Endodermal cell (in vitro differentiated cells): Measurements from ENCODE around the gene FUZ. TPM values are rescaled to one million over a fixed set of nuclear protein-coding genes. Genes with fewer than 3 reads are reported as not detected.
"Not testable (repeated sequence)": the region's sequence is repeated elsewhere in the genome, so short reads cannot be mapped to it uniquely, and the experiment has no call there.

Experiments
- DNase-seq: peaks from one replicate; pipeline ENCODE4 v3.0.0-alpha.2; 2017
- H3K27ac ChIP-seq: 2 replicates; pipeline ENCODE4 v1.5.1; 2013; ENCODE audit warnings: mild to moderate bottlenecking, low read depth, low read length, moderate library complexity
- H3K27me3 ChIP-seq: 2 replicates; pipeline ENCODE4 v1.6.1; 2013; ENCODE audit warnings: mild to moderate bottlenecking, low read length, moderate library complexity; ENCODE audit not compliant: insufficient read depth, control insufficient read depth, poor library complexity, severe bottlenecking
- H3K36me3 ChIP-seq: 2 replicates; pipeline ENCODE4 v1.7.0; 2013; ENCODE audit warnings: mild to moderate bottlenecking, low read length, moderate library complexity; ENCODE audit not compliant: control insufficient read depth, insufficient read depth
- H3K4me1 ChIP-seq: one replicate; pipeline ENCODE4 v1.7.0; 2013; ENCODE audit warnings: low read length; ENCODE audit not compliant: control insufficient read depth, insufficient read depth
- H3K4me3 ChIP-seq: 2 replicates; pipeline ENCODE4 v1.5.1; 2013; ENCODE audit warnings: mild to moderate bottlenecking, low read length, moderate library complexity
- H3K9ac ChIP-seq: 2 replicates; pipeline ENCODE4 v1.6.1; 2013; ENCODE audit warnings: mild to moderate bottlenecking, low read length, moderate library complexity; ENCODE audit not compliant: poor library complexity, severe bottlenecking; ENCODE audit errors: extremely low read depth
- H3K9me3 ChIP-seq: 2 replicates; pipeline ENCODE4 v1.6.1; 2013; ENCODE audit warnings: mild to moderate bottlenecking, low read length, moderate library complexity; ENCODE audit not compliant: control insufficient read depth
- H3K27ac Mint-ChIP-seq: 2 replicates; pipeline ENCODE4 v1.8.0; 2020; ENCODE audit warnings: mixed read lengths
- H3K27me3 Mint-ChIP-seq: 2 replicates; pipeline ENCODE4 v1.8.0; 2021; ENCODE audit warnings: mild to moderate bottlenecking, mixed read lengths; ENCODE audit not compliant: insufficient read depth
- H3K36me3 Mint-ChIP-seq: 2 replicates; pipeline ENCODE4 v1.8.0; 2020; ENCODE audit warnings: low read depth, mixed read lengths
- H3K4me1 Mint-ChIP-seq: 2 replicates; pipeline ENCODE4 v1.8.0; 2020; ENCODE audit warnings: mixed read lengths
- H3K4me3 Mint-ChIP-seq: 2 replicates; pipeline ENCODE4 v1.8.0; 2020; ENCODE audit warnings: mild to moderate bottlenecking, moderate library complexity, mixed read lengths
- H3K9me3 Mint-ChIP-seq: 2 replicates; pipeline ENCODE4 v1.8.0; 2020; ENCODE audit warnings: mild to moderate bottlenecking, mixed read lengths
- CTCF ChIP-seq: fragments of 200-600 bp; sonication (generic); conservative IDR thresholded peaks from 2 replicates; pipeline ENCODE4 v1.5.0; 2021; ENCODE audit warnings: antibody characterized with exemption, mild to moderate bottlenecking
- WGBS, 2 experiments: methylation state at CpG; one replicate each; pipeline versions ENCODE4 v1.1.5 to v1.1.7; 2013; ENCODE audit warnings: missing lambda C conversion rate in 2 of 2, mixed read lengths in 1 of 2; ENCODE audit not compliant: insufficient coverage in 1 of 2, insufficient read length in 1 of 2; 5-methylcytosine and 5-hydroxymethylcytosine counted together
- total RNA-seq, 2 donors: library from RNA; stranded (reverse); fragmentation: NEBNext Ultra II Directional in 1 of 2; extraction: Animal tissue kit (Norgen Biotek cat#: 25700) in 1 of 2; gene quantifications; 2 replicates in 1 of 2; 3 replicates in 1 of 2; pipeline ENCODE4 v1.2.1, GENCODE V29; 2021

The FUZ gene
- total RNA-seq, 2 donors from 2014 or later = 26.1 to 41.2 TPM

- no peak overlapping the region for H3K4me3 Mint-ChIP-seq
- WGBS, 2 experiments = 92 to 100% methylated on average over 4 to 6 of the region's 6 CpGs
- no peak for TF ChIP-seq CTCF
Measured at GRCh38 chr19:49824662-49825061, 11.6 kb upstream of the FUZ start.

GRCh38 chr19:49823472-49823871, 10.4 kb upstream of the FUZ start:
- no peaks in the 10 kb centered on the region for H3K27me3 Mint-ChIP-seq
- no peaks in the 10 kb centered on the region for H3K9me3 ChIP-seq
- no peaks in the 10 kb centered on the region for H3K9me3 Mint-ChIP-seq
- H3K4me3 Mint-ChIP-seq = no peak overlapping the region
- 87 to 92% methylated on average over 8 to 12 of the region's 12 CpGs for whole genome bisulfite sequencing, 2 experiments
- H3K4me1 Mint-ChIP-seq = peaks cover 9% of the 10 kb centered on the region
- no peak overlapping the region for H3K27ac ChIP-seq
- no peak overlapping the region for H3K9ac ChIP-seq
- DNase-seq = no peak
- H3K36me3 Mint-ChIP-seq = peaks cover 54% of the 10 kb centered on the region
- no peak for TF ChIP-seq CTCF
- peaks cover 30% of the 10 kb centered on the region for H3K36me3 ChIP-seq
- no peak overlapping the region for H3K27ac Mint-ChIP-seq
- H3K27me3 ChIP-seq = no peaks in the 10 kb centered on the region
- no peaks in the 10 kb centered on the region for H3K4me1 ChIP-seq
- H3K4me3 ChIP-seq = no peak overlapping the region

More at GRCh38 chr19:49824662-49825061, 11.6 kb upstream of the FUZ start:
- Histone ChIP-seq H3K27me3 (no peaks in the 10 kb centered on the region), H3K9me3 (no peaks in the 10 kb centered on the region), H3K36me3 (peaks cover 30% of the 10 kb centered on the region), H3K4me3 (no peak overlapping the region), H3K27ac (no peak overlapping the region), H3K9ac (no peak overlapping the region), H3K4me1 (no peaks in the 10 kb centered on the region)
- H3K36me3 Mint-ChIP-seq = peaks cover 51% of the 10 kb centered on the region
- H3K27me3 Mint-ChIP-seq = no peaks in the 10 kb centered on the region
- DNase-seq = no peak
- H3K4me1 Mint-ChIP-seq = no peaks in the 10 kb centered on the region
- H3K9me3 Mint-ChIP-seq = no peaks in the 10 kb centered on the region
- no peak overlapping the region for H3K27ac Mint-ChIP-seq

- 89 to 91% methylated on average over 9 to 10 of the region's 10 CpGs for WGBS, 2 experiments
- Mint-ChIP-seq H3K9me3 (no peaks in the 10 kb centered on the region), H3K27me3 (no peaks in the 10 kb centered on the region), H3K36me3 (peaks cover 39% of the 10 kb centered on the region), H3K4me3 (peak overlapping the region; percentile 92), H3K27ac (peak overlapping the region; percentile 52), H3K4me1 (peaks cover 11% of the 10 kb centered on the region)
- DNase-seq = no peak
- Histone ChIP-seq H3K9ac (no peak overlapping the region), H3K27ac (no peak overlapping the region), H3K4me1 (no peaks in the 10 kb centered on the region), H3K36me3 (peaks cover 25% of the 10 kb centered on the region), H3K27me3 (no peaks in the 10 kb centered on the region), H3K4me3 (no peak overlapping the region), H3K9me3 (no peaks in the 10 kb centered on the region)
- TF ChIP-seq CTCF = no peak
Measured at GRCh38 chr19:49820125-49820524, 7.0 kb upstream of the FUZ start.

- not testable (repeated sequence) for H3K9me3 ChIP-seq, H3K9me3 Mint-ChIP-seq, H3K27me3 Mint-ChIP-seq, H3K27me3 ChIP-seq, H3K4me1 ChIP-seq, H3K27ac ChIP-seq, DNase-seq
- Mint-ChIP-seq H3K27ac (peak overlapping the region; percentile 97), H3K4me1 (peaks cover 11% of the 10 kb centered on the region), H3K36me3 (peaks cover 37% of the 10 kb centered on the region), H3K4me3 (peak overlapping the region; percentile 92)
- Histone ChIP-seq H3K9ac (peak overlapping the region; percentile 99), H3K36me3 (peaks cover 25% of the 10 kb centered on the region), H3K4me3 (peak overlapping the region; percentile 95)
- WGBS, 2 experiments = 88 to 100% methylated on average over 3 to 7 of the region's 7 CpGs
Measured at GRCh38 chr19:49819452-49820115, 6.5 kb upstream of the FUZ start.
